ENCODE results near the gene NSD2.

DNA sequence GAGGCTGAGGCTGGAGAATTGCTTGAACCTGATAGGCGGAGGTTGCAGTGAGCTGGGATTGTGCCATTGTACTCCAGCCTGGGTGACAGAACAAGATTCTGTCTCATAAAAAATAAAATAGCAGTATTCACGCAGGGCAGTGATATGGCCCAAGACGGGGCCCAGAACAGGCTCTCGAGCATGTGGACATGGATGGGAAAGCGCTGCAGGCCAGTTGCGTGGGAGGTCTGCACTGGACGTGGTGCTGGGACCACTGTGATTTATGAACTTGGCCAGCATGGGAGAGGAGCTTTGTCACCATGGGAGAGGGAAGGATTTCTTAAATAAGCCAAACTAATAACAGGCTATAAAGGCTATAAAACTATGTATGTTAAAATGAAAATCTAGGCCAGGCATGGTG lies 51.6 kb downstream of the NSD2 start:
- TF ChIP-seq, protein P1, sequence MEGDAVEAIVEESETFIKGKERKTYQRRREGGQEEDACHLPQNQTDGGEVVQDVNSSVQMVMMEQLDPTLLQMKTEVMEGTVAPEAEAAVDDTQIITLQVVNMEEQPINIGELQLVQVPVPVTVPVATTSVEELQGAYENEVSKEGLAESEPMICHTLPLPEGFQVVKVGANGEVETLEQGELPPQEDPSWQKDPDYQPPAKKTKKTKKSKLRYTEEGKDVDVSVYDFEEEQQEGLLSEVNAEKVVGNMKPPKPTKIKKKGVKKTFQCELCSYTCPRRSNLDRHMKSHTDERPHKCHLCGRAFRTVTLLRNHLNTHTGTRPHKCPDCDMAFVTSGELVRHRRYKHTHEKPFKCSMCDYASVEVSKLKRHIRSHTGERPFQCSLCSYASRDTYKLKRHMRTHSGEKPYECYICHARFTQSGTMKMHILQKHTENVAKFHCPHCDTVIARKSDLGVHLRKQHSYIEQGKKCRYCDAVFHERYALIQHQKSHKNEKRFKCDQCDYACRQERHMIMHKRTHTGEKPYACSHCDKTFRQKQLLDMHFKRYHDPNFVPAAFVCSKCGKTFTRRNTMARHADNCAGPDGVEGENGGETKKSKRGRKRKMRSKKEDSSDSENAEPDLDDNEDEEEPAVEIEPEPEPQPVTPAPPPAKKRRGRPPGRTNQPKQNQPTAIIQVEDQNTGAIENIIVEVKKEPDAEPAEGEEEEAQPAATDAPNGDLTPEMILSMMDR (conservative IDR thresholded peaks at IDR 0.05 in 1 of 2, IDR thresholded peaks at IDR 0.05 in 1 of 2; ENCODE audit: low read depth in 1 of 2, low read length in 2 of 2): no peak
- TF ChIP-seq EZH2 (IDR thresholded peaks at IDR 0.05; ENCODE audit: low read length, missing control alignments): no peak

All from fibroblast of lung (primary cell).